Ascending aorta (tissue), 2 donors: ENCODE measurements around the gene HIPK2. TPM values are rescaled to one million over a fixed set of nuclear protein-coding genes. Genes with fewer than 3 reads are reported as not detected.
A peak's percentile ranks its signal among the peaks of the same experiment; 100 is the strongest.

Experiments
- DNase-seq, 2 donors: peaks; one replicate each; pipeline ENCODE4 v3.0.0-alpha.2; 2019; ENCODE audit warnings: low spot score in 2 of 2
- H3K27ac ChIP-seq, 2 donors: fragments of 200-600 bp; sonication (generic); one replicate each; pipeline ENCODE4 v1.5.1; 2016 to 2017; ENCODE audit warnings: mild to moderate bottlenecking in 1 of 2
- H3K27me3 ChIP-seq: fragments of 200-600 bp; sonication (generic); one replicate; pipeline ENCODE4 v1.5.1; 2017
- H3K36me3 ChIP-seq, 2 donors: fragments of 200-600 bp; sonication (generic); one replicate each; pipeline ENCODE4 v1.5.1; 2016
- H3K4me1 ChIP-seq, 2 donors: fragments of 200-600 bp; sonication (generic); one replicate each; pipeline ENCODE4 v1.5.1; 2016 to 2017; ENCODE audit warnings: mild to moderate bottlenecking in 1 of 2
- H3K4me3 ChIP-seq, 2 donors: fragments of 200-600 bp; sonication (generic); one replicate each; pipeline ENCODE4 v1.5.1; 2016 to 2017; ENCODE audit warnings: mild to moderate bottlenecking in 1 of 2
- H3K9me3 ChIP-seq, 2 donors: fragments of 200-600 bp; sonication (generic); one replicate each; pipeline ENCODE4 v1.5.1; 2016
- CTCF ChIP-seq, 3 experiments: fragments of 200-600 bp in 2 of 3; fragments of 450-650 bp in 1 of 3; sonication (generic) in 2 of 3; IDR thresholded peaks; one replicate each; pipeline ENCODE4 v1.5.1; 2016 to 2019; ENCODE audit warnings: antibody characterized with exemption in 3 of 3, mild to moderate bottlenecking in 1 of 3, moderate library complexity in 1 of 3
- intact Hi-C: fragments of 100-400 bp; cut with DNase I; formaldehyde crosslinking; loops from one replicate; pipeline ENCODE4 v1.15.1; 2023
- total RNA-seq: library from RNA; depleted of rRNA; stranded (reverse); fragments of >200 nt; gene quantifications from one replicate; pipeline ENCODE4 v1.1.0, GENCODE V29; 2016

The HIPK2 gene
- total RNA-seq, 1 donor from 2014 or later, result 53.9 TPM

DNA sequence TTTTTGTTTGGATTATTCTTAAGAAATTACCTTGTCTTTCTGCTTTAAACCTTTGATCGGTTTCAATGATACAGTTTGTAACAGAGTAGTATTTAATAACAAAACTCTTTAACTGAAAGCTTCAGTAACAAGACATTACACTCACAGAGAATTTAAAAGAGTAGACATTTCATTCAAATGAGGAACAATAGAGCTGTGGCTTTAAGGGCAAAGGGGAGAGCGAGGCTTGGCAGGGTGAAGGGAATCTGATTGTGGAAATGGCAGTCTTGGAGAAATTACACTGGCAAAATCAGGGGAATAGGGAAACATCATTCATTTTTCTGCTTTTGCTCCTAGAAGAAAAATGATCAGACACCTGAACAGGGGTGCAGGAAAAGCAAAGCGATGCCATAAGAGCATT is 5.1 kb upstream of the HIPK2 start:
- no peak overlapping the region for H3K27ac ChIP-seq
- no peaks in the 10 kb centered on the region for H3K27me3 ChIP-seq
- TF ChIP-seq CTCF (IDR thresholded peaks at IDR 0.05), result no peak
- intact Hi-C loops, result no loop called here
- H3K9me3 ChIP-seq, result no peaks in the 10 kb centered on the region
- H3K4me1 ChIP-seq, result peaks cover 0 to 2% of the 10 kb centered on the region in 2 donors
- DNase-seq, result no peak
- no peak overlapping the region for H3K4me3 ChIP-seq
- no peaks in the 10 kb centered on the region for H3K36me3 ChIP-seq

DNA sequence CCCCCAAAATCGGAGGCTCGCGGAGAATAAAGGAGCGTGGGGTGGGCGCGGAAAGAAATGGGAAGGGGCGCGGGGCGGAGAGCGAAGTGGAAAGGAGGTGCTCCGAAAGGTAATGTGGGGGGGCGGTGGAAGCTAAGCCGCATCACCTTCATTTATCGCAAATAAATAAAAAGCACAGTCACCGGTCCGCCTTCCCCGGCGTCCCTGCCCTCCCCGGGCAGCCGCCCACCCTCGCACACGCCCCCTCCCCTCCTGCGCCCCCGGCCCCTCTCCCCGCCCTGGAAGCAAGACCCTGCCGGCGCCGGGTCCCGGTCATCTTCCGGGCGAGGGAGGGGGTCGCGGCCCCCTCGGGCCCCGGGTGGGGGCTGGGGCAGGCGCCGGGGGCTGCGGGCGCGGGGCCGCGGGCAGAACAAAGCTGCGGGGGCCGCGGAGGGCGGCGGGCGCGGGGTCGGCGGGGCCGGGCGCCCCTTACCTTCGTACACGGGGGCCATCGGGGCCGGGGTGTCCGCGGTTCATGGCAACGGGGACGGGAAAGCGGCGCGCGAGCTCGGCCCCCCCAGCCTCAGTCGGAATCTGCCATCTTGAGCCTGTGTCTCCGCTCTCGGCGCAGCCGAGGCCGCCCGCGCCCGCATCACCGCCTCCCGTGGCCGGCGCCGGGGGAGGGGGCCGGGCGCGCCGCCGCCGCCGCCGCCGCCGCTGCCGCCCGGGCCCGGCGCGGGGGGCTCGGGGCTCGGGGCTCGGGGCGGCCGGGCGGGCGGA is 486 bp downstream of the HIPK2 start:
- Histone ChIP-seq H3K4me1 (peaks cover 0 to 27% of the 10 kb centered on the region in 2 donors), H3K9me3 (no peaks in the 10 kb centered on the region), H3K36me3 (peaks cover 0 to 6% of the 10 kb centered on the region in 2 donors), H3K4me3 (peak overlapping the region; percentile 78 to 94), H3K27ac (peak overlapping the region; percentile 94 to 96), H3K27me3 (no peaks in the 10 kb centered on the region)
- intact Hi-C loops, result loop anchor here (2.0 to 5.0 kb wide), 3 partner anchors 41 to 345 kb away; partner anchors contain the start of gene PARP12
- peak in 1 of 2 donors; percentile 77 for DNase-seq
- TF ChIP-seq CTCF (IDR thresholded peaks at IDR 0.05), result no peak

DNA sequence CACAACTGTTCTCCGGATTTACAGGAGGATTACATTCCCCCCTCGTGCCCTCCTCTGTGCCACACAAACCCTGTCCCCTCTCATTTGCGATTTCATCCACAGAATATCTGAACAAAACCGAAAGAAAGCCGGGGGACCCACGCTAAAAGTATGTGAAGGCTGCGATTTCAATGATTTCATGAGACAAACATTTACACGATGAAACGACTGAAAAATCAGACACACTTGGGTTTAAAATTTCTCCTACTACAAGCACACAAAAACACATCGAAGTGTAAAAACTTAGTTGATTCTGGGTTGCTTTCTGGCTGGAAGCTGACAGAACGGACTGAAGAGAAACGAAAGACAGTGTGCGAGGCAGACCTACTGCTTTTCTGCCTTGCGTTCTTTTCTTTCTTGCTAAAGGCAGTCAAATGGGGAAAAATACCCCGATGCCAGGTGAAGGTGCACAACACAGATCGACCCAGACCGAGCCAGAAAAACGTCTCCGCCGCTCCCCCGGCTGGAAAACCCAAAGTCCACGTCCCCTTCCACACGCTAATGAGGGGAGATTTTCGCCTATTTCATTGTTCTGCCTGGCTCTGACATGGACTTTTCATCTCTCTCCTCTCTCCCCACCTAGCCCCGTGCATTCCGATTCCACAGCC is 1.2 kb downstream of the HIPK2 start:
- peaks cover 0 to 33% of the 10 kb centered on the region in 2 donors for H3K4me1 ChIP-seq
- intact Hi-C loops, result loop anchor here (1.0 to 5.0 kb wide), 5 partner anchors 40 to 344 kb away; partner anchors contain the start of gene PARP12
- peak overlapping the region; percentile 78 to 94 for H3K4me3 ChIP-seq
- DNase-seq, result no peak
- peaks cover 0 to 6% of the 10 kb centered on the region in 2 donors for H3K36me3 ChIP-seq
- no peaks in the 10 kb centered on the region for H3K9me3 ChIP-seq
- TF ChIP-seq CTCF (IDR thresholded peaks at IDR 0.05), result no peak
- H3K27ac ChIP-seq, result peak overlapping the region; percentile 94 to 96
- no peaks in the 10 kb centered on the region for H3K27me3 ChIP-seq

DNA sequence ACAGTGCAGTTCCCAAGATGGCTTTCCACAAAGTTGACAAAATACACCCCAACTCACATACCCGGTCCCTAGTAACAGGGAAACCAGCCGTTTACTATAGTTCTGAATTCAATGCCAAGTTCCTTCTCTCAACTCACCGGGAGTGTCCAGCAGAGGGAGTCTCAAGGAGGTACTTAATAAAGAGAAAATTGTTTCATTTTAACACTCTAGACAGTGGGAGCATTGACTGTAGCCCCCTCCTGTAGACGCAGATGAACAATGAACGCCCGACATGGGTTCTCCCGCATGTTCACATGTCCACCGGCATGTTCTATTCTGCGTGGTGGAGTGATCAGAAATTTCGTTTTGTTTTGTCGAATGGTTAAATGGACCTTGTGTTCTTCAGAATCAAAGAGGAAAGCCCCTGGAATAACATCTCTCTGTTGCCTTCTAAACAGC is 1.9 kb downstream of the HIPK2 start:
- H3K27ac ChIP-seq, result peak overlapping the region; percentile 94 to 96
- intact Hi-C loops, result loop anchor here (1.0 to 5.0 kb wide), 6 partner anchors 39 to 344 kb away; partner anchors contain the start of gene PARP12
- H3K9me3 ChIP-seq, result no peaks in the 10 kb centered on the region
- H3K4me3 ChIP-seq, result peak overlapping the region; percentile 78 to 94
- peak; percentile 49 to 76 (median 57) for TF ChIP-seq CTCF (IDR thresholded peaks at IDR 0.05)
- no peaks in the 10 kb centered on the region for H3K27me3 ChIP-seq
- peak; percentile 19 to 86 for DNase-seq
- peaks cover 0 to 6% of the 10 kb centered on the region in 2 donors for H3K36me3 ChIP-seq
- peaks cover 0 to 40% of the 10 kb centered on the region in 2 donors for H3K4me1 ChIP-seq

DNA sequence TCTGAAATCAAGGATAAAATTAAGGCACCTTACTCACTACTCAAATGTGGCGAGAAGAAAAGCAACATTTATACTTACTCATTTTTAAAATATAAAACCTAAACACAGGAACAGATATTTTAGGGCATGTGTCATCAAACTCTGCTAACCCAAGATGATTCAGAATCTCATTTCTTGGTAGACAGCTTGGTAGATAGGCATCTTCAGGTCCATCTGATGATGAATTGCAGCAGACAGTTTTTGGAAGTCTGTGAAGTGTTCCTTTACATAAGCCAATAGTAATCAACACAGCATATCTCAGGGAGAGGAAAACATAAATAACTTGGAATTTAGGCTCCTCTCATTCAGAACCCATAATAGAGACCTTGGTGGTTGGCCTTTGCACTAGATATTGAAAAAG is 3.4 kb downstream of the HIPK2 start:
- H3K27me3 ChIP-seq, result no peaks in the 10 kb centered on the region
- H3K27ac ChIP-seq, result peak overlapping the region; percentile 94 to 96
- intact Hi-C loops, result loop anchor here (2.0 kb wide), 1 partner anchor 228 kb away; no protein-coding TSS in a partner anchor
- H3K36me3 ChIP-seq, result peaks cover 0 to 11% of the 10 kb centered on the region in 2 donors
- H3K9me3 ChIP-seq, result no peaks in the 10 kb centered on the region
- DNase-seq, result no peak
- peaks cover 0 to 40% of the 10 kb centered on the region in 2 donors for H3K4me1 ChIP-seq
- no peak for TF ChIP-seq CTCF (IDR thresholded peaks at IDR 0.05)
- H3K4me3 ChIP-seq, result peak overlapping the region in 1 of 2 donors; percentile 78
